GM21526 (cell line): ENCODE data around the gene CRMP1.

Experiments
- ATAC-seq: cut with Tn5 transposase; IDR thresholded peaks from one replicate; pipeline ENCODE4 v1.9.1; 2021; ENCODE audit warnings: moderate library complexity; ENCODE audit not compliant: unreplicated experiment, low FRiP score

CRMP1 gene

DNA sequence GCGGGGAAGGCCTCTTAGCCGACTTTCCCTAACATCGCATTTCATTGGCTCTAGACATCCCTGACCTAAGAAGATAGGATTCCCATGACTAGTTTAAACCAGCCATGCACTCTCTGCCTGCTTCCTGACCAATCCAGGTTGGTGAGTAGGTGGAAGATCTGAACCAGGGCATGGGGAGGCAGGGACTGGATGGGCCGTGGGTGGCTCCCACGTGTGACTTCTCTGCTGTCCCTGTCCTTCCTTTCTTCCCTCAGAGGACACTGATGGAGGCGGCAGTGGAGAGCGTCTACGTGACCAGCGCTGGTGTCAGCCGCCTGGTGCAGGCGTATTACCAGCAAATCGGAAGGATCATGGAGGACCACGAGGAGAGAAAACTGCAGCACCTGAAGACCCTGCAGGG lies 91.2 kb downstream of the CRMP1 start:
- ATAC-seq, result no peak

DNA sequence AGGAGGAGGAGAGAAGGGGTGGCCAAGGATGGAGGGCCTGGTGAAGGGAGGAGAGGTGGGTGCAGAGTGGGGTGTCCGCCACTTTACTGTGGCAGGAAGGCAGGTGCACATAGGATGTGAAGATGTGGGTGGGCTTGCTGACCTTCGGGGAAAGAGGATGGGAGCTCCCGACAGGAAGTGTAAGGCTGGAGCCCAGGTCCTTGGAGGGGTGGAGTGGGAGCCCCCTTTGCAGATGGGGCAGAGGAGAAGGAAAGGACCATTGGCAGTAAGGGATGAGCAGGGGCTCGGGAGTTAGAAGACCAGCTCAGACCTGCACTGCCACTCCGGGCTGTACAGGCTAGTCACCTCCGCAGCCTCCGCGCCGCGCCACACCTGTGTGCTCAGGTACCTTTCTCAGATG lies 92.4 kb downstream of the CRMP1 start:
- ATAC-seq, result no peak

DNA sequence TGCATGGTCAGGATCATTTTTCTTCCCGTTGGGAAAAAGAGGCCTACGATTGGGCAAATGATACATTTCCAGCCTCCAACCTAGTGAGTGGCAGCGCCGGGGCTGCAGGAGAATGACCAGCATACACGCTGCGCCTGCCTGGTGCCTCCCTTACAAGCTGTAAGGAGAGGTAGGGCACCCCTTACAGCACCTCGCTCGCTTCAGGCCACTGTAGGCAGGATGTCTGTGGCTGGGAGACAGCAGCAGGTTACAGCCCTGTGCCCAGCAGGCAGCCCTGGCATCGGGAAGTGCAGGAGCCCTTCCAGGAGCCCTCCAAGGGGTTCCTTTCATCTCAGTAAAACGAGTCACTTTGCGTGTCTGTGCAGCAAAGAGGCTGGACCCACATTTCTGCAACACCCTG lies 93.5 kb downstream of the CRMP1 start:
- ATAC-seq, result no peak

DNA sequence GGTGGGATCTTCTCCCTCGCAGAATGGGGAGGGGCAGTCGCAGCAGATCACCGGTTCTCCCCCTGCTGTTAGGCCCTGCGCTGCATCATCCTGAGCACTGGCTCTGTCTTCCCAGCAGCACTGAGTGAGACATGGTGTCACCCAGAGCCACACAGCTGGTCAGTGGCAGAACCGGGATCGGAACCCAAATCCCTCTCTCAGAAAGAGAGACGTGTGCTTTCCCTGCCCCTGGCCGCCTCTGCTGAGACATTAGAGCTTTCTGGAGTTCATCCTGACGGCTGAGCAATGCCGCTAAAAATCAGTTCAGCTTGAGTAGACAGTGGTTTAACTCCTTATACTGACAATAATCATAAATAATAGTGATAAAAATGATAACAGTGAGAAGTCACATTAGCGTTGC lies 93.9 kb downstream of the CRMP1 start:
- ATAC-seq, result no peak

DNA sequence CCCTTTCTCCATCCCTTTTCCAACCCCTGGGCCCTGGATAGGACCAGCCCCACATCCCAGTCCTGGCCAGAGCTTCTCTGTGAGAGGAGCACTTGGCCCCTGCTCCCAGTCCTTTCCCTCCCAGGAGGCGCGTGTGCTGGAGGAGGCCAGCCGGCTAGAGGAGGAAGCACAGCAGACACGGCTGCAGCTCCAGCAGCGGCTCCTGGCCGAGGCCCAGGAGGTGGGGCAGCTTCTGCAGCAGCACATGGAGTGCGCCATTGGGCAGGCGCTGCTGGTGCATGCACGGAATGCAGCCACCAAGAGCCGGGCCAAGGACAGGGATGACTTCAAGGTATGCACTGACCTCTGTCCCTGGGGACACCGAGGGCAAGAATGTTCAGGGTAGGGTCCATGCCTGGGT lies 94.4 kb downstream of the CRMP1 start:
- no peak for ATAC-seq

DNA sequence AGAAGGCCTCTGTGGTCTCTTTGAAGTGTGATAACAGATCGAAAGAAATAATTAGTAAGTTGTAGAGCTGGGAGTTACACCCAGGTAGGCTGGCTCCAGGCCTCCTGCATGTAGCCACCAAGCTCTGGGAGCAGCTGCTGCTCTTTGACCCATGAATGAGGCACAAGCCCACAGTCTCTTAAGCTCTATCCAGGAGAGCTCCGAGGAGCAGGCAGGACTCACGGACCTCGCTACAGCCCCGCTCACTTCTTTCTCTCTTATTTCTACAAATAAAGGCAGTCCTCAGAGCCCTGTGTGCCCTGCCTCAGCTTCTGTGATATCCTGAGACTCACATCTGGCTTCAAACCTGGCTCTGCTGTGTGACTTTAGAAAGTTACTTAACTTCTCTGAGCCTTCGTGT lies 95.0 kb downstream of the CRMP1 start:
- no peak for ATAC-seq

DNA sequence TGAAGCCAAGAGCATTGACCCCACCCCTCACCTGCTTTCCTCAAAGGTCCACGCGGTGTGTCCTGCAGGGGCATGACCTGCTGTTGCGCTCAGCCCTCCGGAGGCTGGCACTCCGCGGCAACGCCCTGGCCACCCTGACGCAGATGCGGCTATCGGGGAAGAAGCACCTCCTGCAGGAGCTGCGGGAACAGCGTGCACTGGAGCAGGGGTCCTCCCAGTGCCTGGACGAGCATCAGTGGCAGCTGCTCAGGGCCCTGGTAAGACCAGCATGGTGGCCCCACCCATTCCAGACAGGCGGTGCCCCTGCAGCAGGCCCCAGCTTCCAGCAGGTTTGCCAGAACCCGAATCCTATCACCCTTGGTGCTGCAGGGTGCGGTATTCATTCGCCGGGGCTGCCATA lies 95.9 kb downstream of the CRMP1 start:
- ATAC-seq, result no peak

DNA sequence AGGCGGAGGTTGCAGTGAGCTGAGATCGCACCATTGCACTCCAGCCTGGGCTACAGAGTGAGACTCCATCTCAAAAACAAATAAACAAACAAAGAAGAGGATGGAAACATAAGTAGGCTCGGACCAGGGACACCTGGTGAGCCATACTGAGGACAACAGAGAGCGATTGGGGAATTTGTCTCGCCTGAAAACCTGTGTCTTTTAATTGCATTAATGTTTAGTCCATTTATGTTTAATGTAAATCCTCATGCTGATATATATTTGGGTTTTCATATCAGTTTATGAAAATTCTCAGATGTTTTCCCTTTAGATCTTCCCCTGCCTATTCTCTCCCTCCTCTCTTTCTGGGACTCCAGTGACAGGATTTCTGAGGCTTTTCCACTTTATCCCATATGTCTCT lies 97.3 kb downstream of the CRMP1 start:
- no peak for ATAC-seq

DNA sequence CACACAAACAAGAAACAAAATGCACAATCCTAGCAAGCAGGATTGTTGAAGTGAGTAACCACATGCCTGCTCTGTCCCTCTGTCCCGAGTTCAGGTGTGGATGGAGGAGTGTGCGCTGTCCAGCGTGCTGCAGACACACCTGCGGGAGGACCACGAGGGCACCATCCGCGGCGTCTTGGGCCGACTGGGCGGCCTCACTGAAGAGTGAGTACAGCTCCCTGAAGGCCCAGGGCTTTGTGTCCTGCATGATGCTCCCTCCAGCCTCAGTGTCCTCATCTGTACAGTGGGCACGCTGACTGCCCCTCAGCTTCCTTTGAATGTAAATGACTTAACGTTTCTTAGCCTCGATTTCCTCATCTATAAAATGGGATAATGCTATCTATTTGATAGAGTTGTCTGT lies 99.4 kb downstream of the CRMP1 start:
- ATAC-seq, result no peak

DNA sequence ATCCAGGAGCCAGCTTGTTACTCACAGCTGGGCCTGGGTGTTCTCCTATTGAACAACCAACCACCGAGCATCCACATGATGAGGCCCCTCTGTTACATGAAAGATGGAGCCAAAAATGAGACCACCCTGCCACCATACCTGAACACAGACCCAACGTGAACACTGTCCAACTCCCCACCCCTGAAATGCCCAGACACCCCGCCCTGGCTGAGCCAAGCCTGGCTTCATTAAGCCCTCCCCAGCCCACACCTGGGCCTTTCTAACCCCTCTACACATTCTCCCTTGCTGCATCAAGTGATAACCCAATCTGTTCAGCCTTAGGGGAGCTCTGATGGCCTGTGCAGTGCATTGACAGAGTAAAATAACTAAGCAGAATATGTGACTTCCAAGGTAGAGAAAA lies 101.2 kb downstream of the CRMP1 start:
- ATAC-seq, result no peak

DNA sequence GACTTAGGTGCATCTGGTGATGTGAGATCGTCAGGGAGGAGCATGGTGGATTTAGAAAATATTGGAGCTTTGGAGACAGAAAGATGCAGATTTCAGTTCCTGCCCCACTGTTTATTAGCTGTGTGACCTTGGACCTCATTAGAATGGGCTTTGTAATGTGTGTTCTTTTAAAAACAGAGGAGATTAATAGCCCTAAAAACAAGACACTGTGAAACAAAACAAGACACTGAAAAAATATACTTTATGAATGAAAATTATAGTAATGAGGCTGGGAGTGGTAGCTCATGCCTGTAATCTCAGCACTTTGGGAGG lies 102.4 kb downstream of the CRMP1 start:
- no peak for ATAC-seq

DNA sequence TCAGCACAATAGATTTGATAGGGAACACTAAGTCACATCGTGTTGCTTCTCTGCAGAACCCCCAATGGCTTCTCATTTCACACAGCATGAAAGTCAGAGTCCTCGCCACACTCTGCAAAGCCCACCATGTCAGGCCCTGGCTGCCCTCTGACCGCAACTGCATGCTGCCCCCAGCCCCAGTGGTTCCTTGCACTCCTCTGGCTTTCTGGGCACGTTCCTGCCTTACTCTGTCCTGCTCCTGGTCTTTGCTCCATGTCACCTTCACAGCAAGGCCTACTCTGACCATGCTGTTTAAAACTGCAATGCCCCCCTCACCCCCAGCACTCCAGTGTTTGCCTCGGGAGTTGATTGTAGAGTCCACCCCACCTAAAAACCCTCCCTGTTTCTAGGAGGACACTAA lies 103.7 kb downstream of the CRMP1 start:
- no peak for ATAC-seq

DNA sequence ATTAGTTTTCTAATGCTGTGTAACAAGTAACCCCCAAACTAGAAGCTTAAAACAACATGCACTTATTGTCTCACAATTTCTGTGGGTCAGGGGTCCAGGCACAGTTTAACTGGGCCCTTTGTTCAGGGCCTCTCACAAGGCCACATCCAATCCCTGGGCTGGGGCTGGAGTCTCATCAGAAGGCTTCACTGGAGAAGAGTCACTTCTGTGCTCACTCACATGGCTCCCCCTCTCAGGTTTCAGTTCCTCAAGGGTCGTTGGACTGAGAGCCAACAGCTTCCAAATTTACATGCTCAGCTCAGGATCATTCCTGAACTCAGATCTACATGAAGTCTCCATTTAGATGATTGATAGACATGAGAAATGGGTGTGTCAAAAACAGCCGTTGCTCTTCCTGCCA lies 104.7 kb downstream of the CRMP1 start:
- no peak for ATAC-seq

DNA sequence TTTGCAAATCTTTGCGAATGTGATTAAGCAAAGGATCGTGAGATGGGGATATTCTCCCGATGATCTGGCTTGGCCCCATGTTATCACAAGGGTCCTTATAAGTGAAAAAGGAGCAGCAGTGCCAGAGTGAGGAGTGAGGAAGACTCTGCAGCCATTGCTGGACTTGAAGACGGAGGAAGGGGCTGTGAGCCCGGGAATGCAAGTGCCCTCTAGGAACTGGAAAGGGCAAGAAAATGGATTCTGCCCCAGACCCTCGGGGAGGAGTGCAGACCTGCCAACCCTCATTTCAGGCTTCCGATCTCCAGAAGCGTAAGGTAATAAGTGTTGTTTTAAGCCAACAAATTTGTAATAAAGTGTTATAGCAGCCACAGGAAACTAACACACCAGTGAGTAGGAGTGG lies 105.6 kb downstream of the CRMP1 start:
- no peak for ATAC-seq

DNA sequence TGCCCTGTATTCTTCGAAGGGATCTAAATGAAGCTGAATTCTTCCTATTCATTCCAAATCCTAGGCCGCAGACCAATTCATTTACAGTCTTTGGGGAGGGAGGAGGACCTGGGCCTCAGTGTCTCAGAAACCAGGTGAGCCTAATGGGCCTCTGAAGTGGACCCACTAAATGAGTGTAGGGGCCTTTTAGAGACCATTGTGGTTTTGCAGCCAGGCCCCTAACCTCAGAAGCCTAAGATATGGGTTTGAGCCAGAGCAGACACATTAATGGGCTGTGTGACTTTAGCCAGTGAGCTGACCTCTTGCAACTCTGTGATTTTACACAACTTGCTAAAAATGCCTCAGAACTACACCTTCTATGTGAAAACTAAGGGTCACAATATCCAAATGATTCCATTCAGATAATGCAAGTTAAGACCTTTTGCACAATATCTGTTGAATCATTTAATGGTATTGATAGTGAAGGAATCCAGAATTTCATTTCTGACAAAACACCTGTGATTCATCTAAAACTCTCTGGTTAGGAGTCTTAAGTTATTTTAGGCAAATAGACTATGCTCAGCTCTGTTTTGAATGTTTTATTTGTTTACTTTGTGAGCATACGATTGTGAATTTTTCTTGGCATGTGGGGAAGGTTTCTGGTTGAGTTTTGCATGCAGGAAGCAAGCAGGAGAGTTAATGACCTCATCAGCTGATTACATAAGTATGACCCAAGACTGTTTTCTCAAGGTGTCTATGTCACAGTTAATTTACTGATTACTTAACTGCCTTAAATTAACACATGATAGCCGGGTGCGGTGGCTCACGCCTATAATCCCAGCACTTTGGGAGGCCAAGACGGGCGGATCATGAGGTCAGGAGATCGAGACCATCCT lies 106.8 kb downstream of the CRMP1 start:
- ATAC-seq, result no peak

DNA sequence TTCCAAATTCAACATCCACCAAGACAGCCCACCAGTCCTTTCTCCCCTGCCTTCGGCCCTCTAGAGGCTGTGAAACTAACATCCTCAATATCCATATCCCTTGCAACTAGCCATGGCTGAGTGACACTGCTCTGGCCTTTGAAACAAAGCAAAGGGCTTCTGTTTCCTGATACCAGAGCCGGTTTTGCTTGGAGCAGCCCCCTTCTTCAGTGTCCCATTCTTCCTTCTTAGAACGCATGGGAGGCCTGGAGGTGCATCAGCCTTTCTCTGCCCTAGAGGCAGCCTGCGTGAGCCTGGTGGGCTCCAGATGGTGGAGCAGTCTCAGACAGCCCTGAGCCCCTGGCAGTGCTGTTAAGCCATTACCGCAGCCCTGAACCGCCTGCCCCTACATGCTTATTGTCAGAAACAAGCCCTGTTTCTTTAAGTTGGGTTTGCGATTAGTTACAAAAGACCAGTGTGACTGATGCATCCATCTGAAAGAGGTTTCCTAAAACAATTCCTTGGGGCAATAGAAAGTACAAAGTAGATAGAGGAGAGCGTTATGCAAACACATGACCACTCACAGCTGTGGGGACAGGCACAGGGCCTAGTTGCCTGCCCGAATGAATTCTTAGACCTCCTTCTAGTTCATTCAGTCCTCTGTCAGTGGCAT lies 107.8 kb downstream of the CRMP1 start:
- ATAC-seq, result no peak

DNA sequence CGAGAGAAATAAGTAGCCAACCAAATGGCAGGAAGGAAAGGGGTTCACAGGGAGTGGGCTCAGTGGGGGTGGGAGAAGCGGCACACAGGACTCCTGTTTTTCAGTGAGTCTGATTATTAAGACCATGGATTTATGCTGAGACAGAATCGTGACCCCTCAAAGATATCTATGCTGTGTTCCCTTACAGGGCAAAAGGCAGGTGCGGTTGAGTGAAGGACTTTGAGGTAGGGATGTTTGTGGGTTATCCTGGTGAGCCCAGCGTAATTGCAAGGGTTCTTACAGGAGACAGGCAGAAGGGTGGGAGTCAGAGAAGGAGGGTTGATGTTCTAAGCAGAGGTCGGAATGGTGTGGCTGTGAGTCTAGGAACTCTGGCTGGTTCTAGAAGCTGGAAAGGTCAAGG lies 108.9 kb downstream of the CRMP1 start:
- no peak for ATAC-seq

DNA sequence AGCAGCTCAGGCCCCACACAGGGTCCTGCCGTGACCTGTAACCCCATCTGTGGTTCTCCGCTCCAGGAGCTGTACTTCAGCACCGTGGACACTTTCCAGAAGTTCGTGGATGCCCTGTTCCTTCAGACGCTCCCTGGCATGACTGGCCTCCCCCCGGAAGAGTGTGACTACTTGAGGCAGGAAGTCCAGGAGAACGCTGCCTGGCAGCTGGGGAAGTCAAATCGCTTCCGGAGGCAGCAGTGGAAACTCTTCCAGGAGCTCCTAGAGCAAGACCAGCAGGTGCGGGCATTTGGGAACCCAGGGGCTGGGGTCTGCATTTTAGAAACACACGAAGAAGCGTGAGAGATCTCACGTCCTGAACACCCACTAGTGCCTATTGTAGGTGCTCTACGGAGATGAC lies 109.4 kb downstream of the CRMP1 start:
- no peak for ATAC-seq

DNA sequence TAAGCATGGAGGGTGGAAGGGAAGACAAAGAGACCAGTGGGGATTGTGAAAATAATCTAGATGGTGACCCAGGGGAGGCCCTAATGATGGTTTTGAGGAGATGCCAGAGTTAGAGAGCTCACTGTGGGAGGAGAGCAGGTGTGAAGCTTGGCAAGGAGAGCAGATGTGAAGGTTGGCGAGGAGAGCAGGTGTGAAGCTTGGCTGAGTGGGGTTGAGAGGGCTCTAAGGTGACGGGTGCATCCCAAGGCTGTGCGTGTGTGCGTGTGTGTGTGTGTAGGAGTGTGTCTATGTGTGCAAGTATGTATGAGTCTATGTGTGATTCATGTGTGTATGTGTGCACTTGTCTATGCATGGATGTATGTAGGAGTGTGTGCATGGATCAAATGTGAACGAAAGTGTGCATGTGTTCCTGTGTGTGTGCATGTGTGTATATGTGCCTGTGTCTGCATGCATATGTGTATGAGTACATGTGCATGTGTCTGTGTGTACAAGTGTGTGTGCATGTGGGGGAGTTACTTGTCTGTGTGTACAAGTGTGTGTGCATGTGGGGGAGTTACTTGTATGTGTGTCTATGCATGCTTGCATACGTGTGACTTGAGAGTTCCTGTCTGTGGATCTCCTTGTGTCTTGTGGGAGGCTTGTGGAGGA lies 109.9 kb downstream of the CRMP1 start:
- ATAC-seq, result no peak

DNA sequence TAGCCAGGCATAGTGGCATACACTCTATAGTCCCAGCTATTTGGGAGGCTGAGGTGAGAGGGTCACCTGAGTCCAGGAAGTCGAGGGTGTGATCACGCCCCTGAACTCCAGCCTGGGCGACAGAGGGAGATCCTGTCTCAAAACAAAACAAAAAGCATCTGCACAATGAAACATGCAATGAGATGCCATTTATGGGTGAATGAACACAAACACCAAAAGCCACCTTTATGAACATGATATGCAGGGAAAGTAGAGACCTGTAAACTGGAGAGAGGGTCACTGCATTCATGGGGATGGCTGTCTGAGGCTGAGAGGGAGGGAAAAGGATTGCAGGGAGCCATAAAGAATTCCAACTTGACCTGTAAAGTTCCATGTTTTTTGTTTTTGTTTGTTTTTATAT lies 111.2 kb downstream of the CRMP1 start:
- ATAC-seq, result no peak

DNA sequence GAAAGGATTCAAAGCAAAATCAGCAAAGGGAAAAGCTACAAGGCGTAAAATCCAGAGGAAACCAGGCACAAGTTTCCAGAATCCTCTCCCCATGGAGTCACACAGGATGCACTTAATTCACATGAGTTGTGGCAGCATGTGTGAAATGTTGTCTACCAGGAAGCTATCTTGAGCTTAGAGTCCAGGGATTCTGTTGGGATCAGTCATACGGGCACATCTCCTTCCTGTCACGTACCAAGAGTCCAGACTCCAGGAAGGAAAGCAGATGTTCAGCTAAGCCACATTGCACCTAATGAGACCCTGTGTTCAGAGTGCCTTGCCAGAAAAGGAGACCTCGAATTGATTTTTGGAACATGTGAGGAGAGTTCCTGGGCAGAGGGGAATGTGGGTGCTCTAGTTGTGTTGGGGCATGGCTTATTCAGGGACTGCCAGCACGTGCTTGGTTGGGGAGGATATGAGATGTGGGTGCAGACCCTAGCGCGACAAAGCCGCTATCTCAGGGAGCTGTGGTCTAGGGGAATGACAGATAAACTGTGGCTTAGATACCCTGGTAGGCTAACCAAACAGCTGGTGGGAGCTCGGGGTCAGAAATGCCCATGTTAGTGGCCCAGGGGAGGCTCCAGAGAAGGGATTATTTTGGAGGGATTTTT lies 111.9 kb downstream of the CRMP1 start:
- no peak for ATAC-seq
